WTC11 (cell line): ENCODE measurements around the gene SMIM41. TPM values are rescaled to one million over a fixed set of nuclear protein-coding genes. Genes with fewer than 3 reads are reported as not detected.

Experiments
- ATAC-seq: fragments of 200-7000 bp; cut with Tn5 transposase; 2 replicates; pipeline ENCODE4 v1.10.0; 2021; ENCODE audit warnings: mild to moderate bottlenecking, moderate library complexity
- CTCF ChIA-PET: fragments of 300-600 bp; sonication (Branson Sonifier 250); formaldehyde crosslinking; loops from one replicate; lab custom pipeline; 2021; ENCODE audit warnings: antibody characterized with exemption; lab: Charles Lee
- POLR2A ChIA-PET: fragments of 350-600 bp; sonication (Branson Sonifier 250); formaldehyde crosslinking; loops from one replicate; lab custom pipeline; 2021; ENCODE audit warnings: antibody characterized with exemption; lab: Charles Lee
- DNase-seq: peaks from one replicate; pipeline ENCODE4 v3.0.0; 2021; ENCODE audit warnings: low spot score
- H3K27ac Mint-ChIP-seq: 2 replicates; pipeline ENCODE4 v1.8.0; 2021; ENCODE audit warnings: mixed read lengths
- H3K27me3 Mint-ChIP-seq: 2 replicates; pipeline ENCODE4 v1.8.0; 2021; ENCODE audit warnings: low read depth, mild to moderate bottlenecking, moderate library complexity, mixed read lengths
- H3K36me3 Mint-ChIP-seq: 2 replicates; pipeline ENCODE4 v1.8.0; 2021; ENCODE audit warnings: mixed read lengths
- H3K4me1 Mint-ChIP-seq: 2 replicates; pipeline ENCODE4 v1.8.0; 2022; ENCODE audit warnings: mixed read lengths
- H3K4me3 Mint-ChIP-seq: 2 replicates; pipeline ENCODE4 v1.8.0; 2021; ENCODE audit warnings: mild to moderate bottlenecking, moderate library complexity, mixed read lengths
- H3K9me3 Mint-ChIP-seq: 2 replicates; pipeline ENCODE4 v1.8.0; 2021; ENCODE audit warnings: mixed read lengths
- ATF2 ChIP-seq: sonication (generic); formaldehyde crosslinking; IDR thresholded peaks from 2 replicates; pipeline ENCODE4 v1.8.1; 2022; ENCODE audit warnings: low read depth, missing genetic modification reagents, borderline replicate concordance
- E2F5 ChIP-seq: sonication (generic); formaldehyde crosslinking; IDR thresholded peaks from 2 replicates; pipeline ENCODE4 v1.8.1; 2022; ENCODE audit warnings: mild to moderate bottlenecking, moderate library complexity, missing genetic modification reagents
- EMX1 ChIP-seq: fragments of 250-450 bp; sonication (Bioruptor Pico); IDR thresholded peaks from 2 replicates; pipeline ENCODE4 v1.8.0; 2021; ENCODE audit warnings: mild to moderate bottlenecking
- FOXJ3 ChIP-seq: sonication (generic); formaldehyde crosslinking; IDR thresholded peaks from 2 replicates; pipeline ENCODE4 v1.9.0; 2021; ENCODE audit warnings: missing genetic modification reagents, mild to moderate bottlenecking, borderline replicate concordance
- GABPB1 ChIP-seq: sonication (generic); formaldehyde crosslinking; IDR thresholded peaks from 2 replicates; pipeline ENCODE4 v1.8.1; 2023; ENCODE audit warnings: mild to moderate bottlenecking, missing genetic modification reagents
- GRHL2 ChIP-seq: fragments of 250-450 bp; sonication (Bioruptor Pico); IDR thresholded peaks from 2 replicates; pipeline ENCODE4 v1.8.0; 2022; ENCODE audit warnings: mild to moderate bottlenecking, moderate library complexity; ENCODE audit not compliant: insufficient replicate concordance, severe bottlenecking
- GTF2I ChIP-seq: fragments of 250-450 bp; sonication (Bioruptor Pico); conservative IDR thresholded peaks from 2 replicates; pipeline ENCODE4 v1.4.0; 2021; ENCODE audit warnings: mild to moderate bottlenecking
- PRRX2 ChIP-seq: fragments of 250-450 bp; sonication (Bioruptor Pico); IDR thresholded peaks from 2 replicates; pipeline ENCODE4 v1.8.0; 2021; ENCODE audit warnings: mild to moderate bottlenecking
- RORB ChIP-seq: fragments of 250-450 bp; sonication (Bioruptor Pico); IDR thresholded peaks from 2 replicates; pipeline ENCODE4 v1.9.0; 2021; ENCODE audit warnings: mild to moderate bottlenecking
- SP1 ChIP-seq: sonication (generic); formaldehyde crosslinking; conservative IDR thresholded peaks from 2 replicates; pipeline ENCODE4 v1.8.1; 2022; ENCODE audit warnings: missing genetic modification reagents
- TCF7 ChIP-seq: sonication (generic); formaldehyde crosslinking; IDR thresholded peaks from 2 replicates; pipeline ENCODE4 v1.8.0; 2022; ENCODE audit warnings: mild to moderate bottlenecking, low read depth, missing genetic modification reagents, moderate library complexity
- TP53 ChIP-seq: sonication (generic); formaldehyde crosslinking; IDR thresholded peaks from 2 replicates; pipeline ENCODE4 v1.8.1; 2023; ENCODE audit warnings: mild to moderate bottlenecking, missing genetic modification reagents
- USF2 ChIP-seq: sonication (generic); formaldehyde crosslinking; IDR thresholded peaks from 2 replicates; pipeline ENCODE4 v1.8.1; 2023; ENCODE audit warnings: mild to moderate bottlenecking, missing genetic modification reagents, moderate library complexity
- ZMAT4 ChIP-seq: fragments of 250-450 bp; sonication (Bioruptor Pico); IDR thresholded peaks from 2 replicates; pipeline ENCODE4 v1.9.0; 2021; ENCODE audit warnings: mild to moderate bottlenecking
- ZNF121 ChIP-seq: sonication (generic); formaldehyde crosslinking; IDR thresholded peaks from 2 replicates; pipeline ENCODE4 v1.8.0; 2023; ENCODE audit warnings: missing genetic modification reagents
- ZNF138 ChIP-seq: sonication (generic); formaldehyde crosslinking; conservative IDR thresholded peaks from 2 replicates; pipeline ENCODE4 v1.8.1; 2022; ENCODE audit warnings: mild to moderate bottlenecking, moderate library complexity, missing genetic modification reagents
- ZNF232 ChIP-seq: sonication (generic); formaldehyde crosslinking; IDR thresholded peaks from 2 replicates; pipeline ENCODE4 v1.8.0; 2022; ENCODE audit warnings: mild to moderate bottlenecking, missing genetic modification reagents
- ZNF425 ChIP-seq: fragments of 250-450 bp; sonication (Bioruptor Pico); conservative IDR thresholded peaks from 2 replicates; pipeline ENCODE4 v1.9.0; 2021; ENCODE audit warnings: mild to moderate bottlenecking
- ZSCAN18 ChIP-seq: fragments of 250-450 bp; sonication (Bioruptor Pico); IDR thresholded peaks from 2 replicates; pipeline ENCODE4 v2.1.2; 2022; ENCODE audit warnings: mild to moderate bottlenecking, moderate library complexity
- total RNA-seq: library from RNA; stranded (reverse); gene quantifications from 3 replicates; pipeline ENCODE4 v1.2.3, GENCODE V29; 2021
- TF ChIP-seq, protein P1 (sequence below): fragments of 250-450 bp; sonication (Bioruptor Pico); IDR thresholded peaks from 2 replicates; pipeline ENCODE4 v1.8.0; 2021; ENCODE audit warnings: mild to moderate bottlenecking
- TF ChIP-seq, protein P2 (sequence below): sonication (generic); formaldehyde crosslinking; IDR thresholded peaks from 2 replicates; pipeline ENCODE4 v1.8.1; 2023; ENCODE audit warnings: mild to moderate bottlenecking, missing genetic modification reagents, borderline replicate concordance

Gene SMIM41
- total RNA-seq, 1 experiment from 2014 or later: not detected

- ChIA-PET POLR2A (no interaction called here), CTCF (interaction anchor here (0.7 to 2.2 kb wide), 9 partner anchors 9 to 178 kb away, joined by 3 to 9 read pairs (median 5); no protein-coding TSS in a partner anchor)
- DNase-seq (no peak), ATAC-seq (no peak)
- no peak overlapping the region for H3K4me3 Mint-ChIP-seq
- H3K4me1 Mint-ChIP-seq: peaks cover 22% of the 10 kb centered on the region
- no peak overlapping the region; the same call in 1 of the 2 replicates for H3K27ac Mint-ChIP-seq
- no peaks in the 10 kb centered on the region for H3K9me3 Mint-ChIP-seq
- TF ChIP-seq PRRX2 (CRISPR knock-in tag) (no peak), ATF2 (CRISPR knock-in tag) (no peak), EMX1 (CRISPR knock-in tag) (no peak), E2F5 (CRISPR knock-in tag) (no peak), ZNF138 (CRISPR knock-in tag) (no peak), ZNF232 (CRISPR knock-in tag) (no peak), ZNF121 (CRISPR knock-in tag) (no peak), TP53 (CRISPR knock-in tag) (no peak), GRHL2 (CRISPR knock-in tag) (no peak)
- TF ChIP-seq, protein P1, sequence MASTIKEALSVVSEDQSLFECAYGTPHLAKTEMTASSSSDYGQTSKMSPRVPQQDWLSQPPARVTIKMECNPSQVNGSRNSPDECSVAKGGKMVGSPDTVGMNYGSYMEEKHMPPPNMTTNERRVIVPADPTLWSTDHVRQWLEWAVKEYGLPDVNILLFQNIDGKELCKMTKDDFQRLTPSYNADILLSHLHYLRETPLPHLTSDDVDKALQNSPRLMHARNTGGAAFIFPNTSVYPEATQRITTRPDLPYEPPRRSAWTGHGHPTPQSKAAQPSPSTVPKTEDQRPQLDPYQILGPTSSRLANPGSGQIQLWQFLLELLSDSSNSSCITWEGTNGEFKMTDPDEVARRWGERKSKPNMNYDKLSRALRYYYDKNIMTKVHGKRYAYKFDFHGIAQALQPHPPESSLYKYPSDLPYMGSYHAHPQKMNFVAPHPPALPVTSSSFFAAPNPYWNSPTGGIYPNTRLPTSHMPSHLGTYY (CRISPR knock-in tag): no peak
- no peaks in the 10 kb centered on the region for H3K36me3 Mint-ChIP-seq
- no peaks in the 10 kb centered on the region for H3K27me3 Mint-ChIP-seq
These were observed 70.2 kb downstream of the SMIM41 start for GRCh38 chr12:52149651-52150241.

DNA sequence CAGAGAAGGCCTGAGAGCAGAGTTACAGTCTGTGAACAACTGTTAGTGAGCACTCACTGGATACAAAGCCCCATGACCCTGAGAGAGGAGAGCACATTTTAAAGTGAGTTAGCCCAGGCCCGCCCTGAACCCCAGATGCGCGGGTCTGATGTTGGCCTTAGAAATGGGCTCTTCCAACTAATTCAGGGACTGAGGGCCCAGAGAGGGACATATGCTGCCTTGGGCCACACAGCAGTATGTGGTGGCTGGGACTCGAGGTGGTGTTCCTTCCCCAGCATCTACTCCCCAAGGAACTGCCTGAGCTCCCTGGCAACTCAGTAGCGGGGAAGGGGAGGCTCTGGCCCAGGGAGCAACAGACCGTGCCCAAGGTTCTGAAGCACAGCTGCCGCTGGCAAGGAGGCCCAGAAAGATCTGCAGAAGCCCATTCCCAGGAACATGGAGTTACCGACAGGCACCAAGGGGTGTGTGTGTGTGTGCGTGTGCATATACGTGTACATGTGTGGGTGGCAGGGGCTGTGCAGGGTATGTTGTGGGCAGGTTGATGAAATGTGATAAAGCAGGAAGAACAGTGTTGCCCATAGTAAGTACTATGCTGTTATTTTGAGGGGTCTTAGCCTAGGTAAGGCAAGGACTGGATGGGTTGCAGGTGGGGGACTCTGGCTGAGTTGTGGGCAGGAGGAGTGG is 71.8 kb downstream of the SMIM41 start:
- Mint-ChIP-seq H3K4me1 (peaks cover 16% of the 10 kb centered on the region), H3K27me3 (no peaks in the 10 kb centered on the region), H3K4me3 (peak overlapping the region; percentile 40; the same call in 1 of the 2 replicates), H3K9me3 (no peaks in the 10 kb centered on the region), H3K27ac (no peak overlapping the region), H3K36me3 (no peaks in the 10 kb centered on the region)
- no peak for ATAC-seq
- ChIA-PET CTCF (interaction anchor here (0.6 to 2.6 kb wide), 6 partner anchors 8 to 847 kb away, joined by 3 to 9 read pairs (median 3); no protein-coding TSS in a partner anchor), POLR2A (no interaction called here)
- DNase-seq: no peak
- TF ChIP-seq GABPB1 (CRISPR knock-in tag): no peak
- TF ChIP-seq GTF2I (CRISPR knock-in tag): no peak
- TF ChIP-seq SP1: no peak
- TF ChIP-seq, protein P2, sequence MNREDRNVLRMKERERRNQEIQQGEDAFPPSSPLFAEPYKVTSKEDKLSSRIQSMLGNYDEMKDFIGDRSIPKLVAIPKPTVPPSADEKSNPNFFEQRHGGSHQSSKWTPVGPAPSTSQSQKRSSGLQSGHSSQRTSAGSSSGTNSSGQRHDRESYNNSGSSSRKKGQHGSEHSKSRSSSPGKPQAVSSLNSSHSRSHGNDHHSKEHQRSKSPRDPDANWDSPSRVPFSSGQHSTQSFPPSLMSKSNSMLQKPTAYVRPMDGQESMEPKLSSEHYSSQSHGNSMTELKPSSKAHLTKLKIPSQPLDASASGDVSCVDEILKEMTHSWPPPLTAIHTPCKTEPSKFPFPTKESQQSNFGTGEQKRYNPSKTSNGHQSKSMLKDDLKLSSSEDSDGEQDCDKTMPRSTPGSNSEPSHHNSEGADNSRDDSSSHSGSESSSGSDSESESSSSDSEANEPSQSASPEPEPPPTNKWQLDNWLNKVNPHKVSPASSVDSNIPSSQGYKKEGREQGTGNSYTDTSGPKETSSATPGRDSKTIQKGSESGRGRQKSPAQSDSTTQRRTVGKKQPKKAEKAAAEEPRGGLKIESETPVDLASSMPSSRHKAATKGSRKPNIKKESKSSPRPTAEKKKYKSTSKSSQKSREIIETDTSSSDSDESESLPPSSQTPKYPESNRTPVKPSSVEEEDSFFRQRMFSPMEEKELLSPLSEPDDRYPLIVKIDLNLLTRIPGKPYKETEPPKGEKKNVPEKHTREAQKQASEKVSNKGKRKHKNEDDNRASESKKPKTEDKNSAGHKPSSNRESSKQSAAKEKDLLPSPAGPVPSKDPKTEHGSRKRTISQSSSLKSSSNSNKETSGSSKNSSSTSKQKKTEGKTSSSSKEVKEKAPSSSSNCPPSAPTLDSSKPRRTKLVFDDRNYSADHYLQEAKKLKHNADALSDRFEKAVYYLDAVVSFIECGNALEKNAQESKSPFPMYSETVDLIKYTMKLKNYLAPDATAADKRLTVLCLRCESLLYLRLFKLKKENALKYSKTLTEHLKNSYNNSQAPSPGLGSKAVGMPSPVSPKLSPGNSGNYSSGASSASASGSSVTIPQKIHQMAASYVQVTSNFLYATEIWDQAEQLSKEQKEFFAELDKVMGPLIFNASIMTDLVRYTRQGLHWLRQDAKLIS (CRISPR knock-in tag): no peak
- no peak for TF ChIP-seq EMX1 (CRISPR knock-in tag)
- no peak for TF ChIP-seq RORB (CRISPR knock-in tag)
- no peak for TF ChIP-seq USF2 (CRISPR knock-in tag)
- no peak for TF ChIP-seq TCF7 (CRISPR knock-in tag)
- no peak for TF ChIP-seq ZNF425 (CRISPR knock-in tag)
- TF ChIP-seq ZSCAN18 (CRISPR knock-in tag): no peak
- TF ChIP-seq GRHL2 (CRISPR knock-in tag): no peak
- no peak for TF ChIP-seq FOXJ3 (CRISPR knock-in tag)
- no peak for TF ChIP-seq ZMAT4 (CRISPR knock-in tag)
